ENCODE data around the gene KRT14.
A peak's percentile ranks its signal among the peaks of the same experiment; 100 is the strongest.
"Not testable (repeated sequence)": the region's sequence is repeated elsewhere in the genome, so short reads cannot be mapped to it uniquely, and the experiment has no call there.

The KRT14 gene

DNA sequence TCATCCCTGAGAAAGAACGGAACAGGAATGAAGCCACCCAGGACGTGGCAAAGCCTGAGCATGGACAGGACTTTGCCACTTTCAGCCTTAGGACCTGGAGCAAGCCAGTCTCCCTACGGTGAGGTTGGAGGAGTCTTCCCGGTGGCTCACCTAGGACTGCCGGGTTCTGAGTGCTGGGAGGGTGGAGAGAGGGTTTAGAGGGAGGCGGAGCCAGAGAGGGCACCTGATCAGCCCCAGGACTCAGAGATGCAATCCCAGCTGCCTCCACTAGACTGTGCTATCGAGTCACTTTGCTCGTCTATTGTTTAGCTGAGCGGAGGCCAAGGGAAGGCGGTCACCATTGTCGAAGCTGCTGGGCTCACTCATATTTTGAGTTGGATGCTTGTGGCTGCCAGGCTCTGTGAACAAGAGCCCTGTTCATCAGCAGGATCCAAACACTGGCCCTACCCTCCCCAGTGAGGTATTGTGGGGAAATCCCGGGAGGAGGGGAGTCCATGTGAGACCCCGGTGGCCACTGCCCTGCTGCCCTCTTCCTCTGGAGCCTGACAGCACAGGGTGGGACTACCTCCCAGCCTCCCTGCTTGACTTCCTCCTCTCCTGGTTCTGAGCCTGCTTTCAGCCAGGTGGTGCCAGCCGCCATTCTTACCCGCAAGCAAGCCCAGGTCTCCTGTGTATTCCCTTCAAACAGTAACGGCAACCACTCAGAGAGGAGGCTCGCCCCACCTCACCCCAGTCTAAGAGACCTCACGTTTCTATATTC is 7.0 kb downstream of the KRT14 start:
- DNase-seq (ENCODE audit: low read depth in 3 of 3): peak; percentile 44 to 70 (median 66)

DNA sequence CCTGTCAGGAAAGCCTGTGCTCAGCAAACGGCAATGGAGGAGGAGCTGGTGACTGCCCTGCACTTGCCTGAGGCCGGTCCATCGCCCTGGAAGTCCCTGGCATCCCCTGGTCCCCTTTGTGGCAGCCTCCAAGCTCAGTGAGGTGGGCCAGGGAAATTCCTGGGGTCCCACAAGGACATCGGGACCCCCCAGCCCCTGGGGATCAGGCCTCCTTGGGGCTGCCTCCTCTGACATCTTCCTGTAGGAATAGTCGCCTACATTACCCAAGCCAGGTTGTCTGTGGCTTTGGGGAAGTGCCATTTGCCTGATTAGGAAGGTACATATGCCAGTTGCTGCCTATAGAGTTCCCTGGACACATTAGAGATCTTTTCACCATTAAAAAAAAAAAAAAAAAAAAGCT is 7.7 kb downstream of the KRT14 start:
- no peak for DNase-seq (ENCODE audit: low read depth in 3 of 3)

DNA sequence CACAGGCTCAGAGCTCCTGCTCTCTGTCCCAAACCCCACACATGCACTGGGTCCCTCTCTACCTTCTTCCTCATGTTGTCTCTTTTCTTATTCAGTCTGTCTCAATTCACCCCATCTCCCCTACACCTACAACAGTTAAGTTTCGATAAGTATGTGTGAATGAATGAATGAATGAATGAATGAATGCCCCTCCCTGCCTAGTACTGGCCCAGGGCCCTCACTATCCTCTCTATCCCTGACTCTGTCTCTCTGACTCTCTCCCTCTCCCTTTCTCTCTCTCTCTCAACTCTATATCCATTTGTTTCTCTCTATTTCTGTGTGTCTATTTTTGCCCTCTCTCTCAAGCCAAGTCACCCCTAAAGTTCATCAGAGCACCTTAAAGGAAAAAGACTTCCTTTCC is 8.2 kb downstream of the KRT14 start:
- DNase-seq (ENCODE audit: low read depth in 3 of 3): no peak

DNA sequence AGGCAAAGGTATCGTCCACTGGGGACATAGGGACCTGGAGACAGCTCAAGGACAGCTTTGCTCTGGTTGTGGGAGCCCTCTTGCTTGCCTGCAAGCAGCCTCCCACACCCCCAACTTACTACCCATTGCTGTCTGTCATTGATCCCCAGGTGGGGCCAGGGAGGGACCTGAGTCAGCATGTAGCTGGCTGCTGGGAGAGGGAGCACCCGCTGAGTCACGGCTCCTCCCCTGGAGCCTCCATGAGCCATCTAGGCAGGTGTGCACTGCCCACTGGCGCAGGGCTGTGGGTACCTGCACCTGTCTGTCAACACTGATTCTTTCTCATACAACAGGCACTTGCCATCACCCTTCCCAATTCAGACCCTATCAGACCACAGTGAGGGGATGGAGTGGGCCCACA is 10.0 kb downstream of the KRT14 start:
- DNase-seq (ENCODE audit: low read depth in 3 of 3): not testable (repeated sequence)

DNA sequence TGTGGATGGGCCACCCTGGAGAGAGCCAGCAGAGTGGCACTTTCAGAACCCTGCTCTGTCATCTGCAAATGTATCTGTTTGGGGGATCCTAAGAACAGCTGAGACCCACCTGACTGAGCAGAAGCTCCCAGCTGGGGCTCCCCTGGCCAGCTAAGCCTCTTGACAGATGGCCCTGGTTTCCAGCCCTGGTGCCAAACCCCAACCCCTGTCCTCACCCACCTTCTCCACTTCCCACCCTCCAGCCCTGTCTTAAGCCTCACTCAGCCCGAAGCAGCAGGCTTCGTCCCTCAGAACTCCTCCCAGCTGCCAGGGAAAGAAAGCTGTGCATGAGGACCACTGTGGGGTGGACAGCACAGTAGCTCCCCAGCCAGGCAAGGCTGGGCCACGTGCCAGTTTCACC is 11.4 kb downstream of the KRT14 start:
- no peak for DNase-seq (ENCODE audit: low read depth in 3 of 3)

DNA sequence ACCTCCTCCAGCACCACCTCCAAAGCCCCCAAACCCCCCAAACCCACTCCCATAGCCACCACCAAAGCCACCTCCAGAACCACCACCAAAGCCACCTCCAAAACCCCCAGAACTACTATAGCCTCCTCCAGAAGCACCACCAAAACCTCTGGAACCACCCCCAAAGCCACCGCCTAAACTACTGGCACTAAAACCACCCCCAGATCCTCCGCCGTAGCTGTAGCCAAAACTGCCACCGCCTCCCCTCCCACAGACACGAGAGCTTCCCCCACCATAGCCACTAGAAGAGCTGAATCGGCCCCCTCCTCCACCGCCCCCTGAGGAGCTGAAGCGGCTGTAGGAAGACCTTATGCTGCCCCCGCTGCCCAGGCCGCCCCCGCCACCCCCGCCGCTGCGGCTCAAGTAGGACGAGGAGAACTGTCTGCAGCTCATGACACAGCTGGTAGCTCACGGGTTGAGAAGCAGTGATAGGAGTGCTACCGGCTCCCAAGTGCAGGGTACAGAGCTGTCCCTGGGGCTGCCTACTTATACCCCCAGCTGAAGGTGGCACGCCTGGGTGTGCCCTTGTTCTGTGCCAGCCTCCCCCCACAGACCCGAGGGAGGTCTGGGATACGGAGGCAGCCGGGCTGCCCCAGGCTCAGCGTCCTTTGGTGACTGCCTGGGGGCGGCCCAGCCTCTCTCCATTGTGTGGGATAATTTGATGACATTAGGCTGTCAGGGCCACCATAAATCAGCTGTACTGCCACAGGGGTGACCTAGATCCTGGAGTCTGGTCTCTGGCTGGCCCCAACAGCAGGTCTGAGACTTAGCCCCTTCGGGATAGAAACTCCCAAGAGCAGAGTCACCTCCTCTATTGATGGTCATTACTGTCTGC is 14.9 kb downstream of the KRT14 start, which contains the start of gene KRT9:
Gene KRT9 (minus strand): TSS at position 499 of the 874 bp plus-strand sequence. CDS start 67 bp downstream, at position 432.
- DNase-seq (ENCODE audit: low read depth in 3 of 3): no peak

DNA sequence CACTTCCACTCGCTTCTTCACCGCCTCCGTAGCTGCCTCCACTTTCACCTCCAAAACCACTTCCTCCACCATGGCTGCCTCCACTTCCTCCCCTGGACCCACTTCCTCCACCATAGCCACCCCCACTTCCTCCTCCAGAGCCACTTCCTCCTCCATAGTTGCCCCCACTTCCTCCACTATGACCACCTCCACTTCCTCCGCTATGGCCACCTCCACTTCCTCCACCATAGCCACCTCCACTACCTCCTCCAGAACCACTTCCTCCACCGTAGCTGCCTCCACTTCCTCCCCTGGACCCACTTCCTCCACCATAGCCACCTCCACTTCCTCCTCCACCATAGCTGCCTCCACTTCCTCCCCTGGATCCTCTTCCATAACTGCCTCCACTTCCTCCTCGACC is 19.4 kb downstream of the KRT14 start:
- DNase-seq (ENCODE audit: low read depth in 3 of 3): no peak

DNA sequence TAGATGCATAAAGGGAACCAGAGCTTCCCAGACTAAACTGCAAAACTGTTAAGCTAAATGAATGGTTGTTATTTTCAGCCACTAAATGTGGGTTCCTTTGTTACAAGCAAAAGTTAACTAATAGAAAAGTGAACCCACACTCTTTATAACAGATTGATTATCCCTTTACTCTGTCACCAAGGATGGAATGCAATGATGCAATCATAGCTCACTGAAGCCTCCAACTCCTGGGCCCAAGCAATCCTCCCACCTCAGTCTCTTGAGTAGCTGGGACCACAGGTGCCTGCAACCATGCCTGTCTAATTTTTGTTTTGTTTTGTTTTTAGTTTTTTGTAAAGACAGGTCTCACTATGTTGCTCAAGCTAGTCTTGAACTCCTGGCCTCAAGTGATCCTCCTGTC is 21.4 kb downstream of the KRT14 start:
- DNase-seq (ENCODE audit: low read depth in 3 of 3): no peak

DNA sequence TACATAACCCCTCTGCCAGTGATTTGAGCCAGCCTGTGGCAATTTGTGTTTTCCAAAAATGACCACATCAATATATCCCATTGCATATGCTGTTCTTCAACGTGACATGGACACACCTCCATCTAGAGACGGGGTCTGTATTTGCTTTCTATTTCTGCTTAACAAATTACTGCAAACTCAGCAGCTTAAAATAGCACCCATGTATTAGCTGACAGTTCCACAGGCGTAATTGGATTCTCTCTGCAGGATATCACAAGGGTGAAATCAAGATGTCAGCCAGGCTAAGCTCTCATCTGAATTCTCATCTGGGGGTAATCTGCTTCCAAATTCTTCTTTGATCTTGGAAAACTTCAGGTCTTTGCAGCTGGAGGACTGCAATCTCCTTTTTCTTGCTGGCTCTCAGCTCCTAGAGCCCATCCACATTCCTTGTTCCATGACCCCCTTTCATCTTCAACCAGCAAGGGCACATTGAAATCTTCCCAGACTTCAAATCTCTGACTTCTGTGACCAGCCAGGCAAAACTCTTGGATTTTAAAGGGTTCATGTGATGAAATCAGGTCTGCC is 23.0 kb downstream of the KRT14 start:
- no peak for DNase-seq (ENCODE audit: low read depth in 3 of 3)

DNA sequence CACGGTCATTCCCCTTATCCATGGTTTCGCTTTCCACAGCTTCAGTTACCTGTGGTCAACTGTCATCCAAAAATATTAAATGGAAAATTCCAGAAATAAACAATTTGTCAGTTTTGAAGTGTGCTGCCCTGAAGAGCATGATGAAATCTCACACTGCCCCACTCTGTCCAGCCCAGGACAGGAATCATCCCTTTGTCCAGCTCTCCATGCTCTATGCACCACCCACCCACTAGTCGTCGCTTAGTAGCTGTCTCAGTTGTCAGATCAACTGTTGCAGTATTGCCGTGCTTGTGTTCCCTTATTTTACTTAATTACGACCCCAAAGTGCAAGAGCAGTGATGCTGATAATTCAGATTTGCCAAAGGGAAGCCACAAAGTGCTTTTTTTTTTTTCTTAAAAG is 25.1 kb downstream of the KRT14 start:
- DNase-seq (ENCODE audit: low read depth in 3 of 3): no peak

DNA sequence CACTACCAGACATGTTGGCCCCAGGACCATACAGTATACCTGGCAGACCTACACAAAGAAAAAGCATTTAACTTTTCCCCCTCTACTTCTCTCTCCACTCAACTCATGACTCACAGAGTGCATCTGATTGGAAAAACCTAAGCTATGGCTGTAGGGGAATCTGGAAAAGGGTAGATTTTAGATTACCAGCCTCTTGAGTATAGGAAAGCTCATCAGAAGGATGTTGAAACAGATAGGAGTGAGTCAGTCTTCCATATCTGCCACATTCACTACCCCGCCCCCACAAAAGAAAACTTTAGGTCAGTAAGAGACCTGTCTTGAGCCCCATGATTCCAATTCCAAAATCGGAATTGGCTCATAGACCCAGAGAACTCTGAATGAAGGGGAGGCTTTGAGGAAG is 27.1 kb downstream of the KRT14 start:
- no peak for DNase-seq (ENCODE audit: low read depth in 3 of 3)

DNA sequence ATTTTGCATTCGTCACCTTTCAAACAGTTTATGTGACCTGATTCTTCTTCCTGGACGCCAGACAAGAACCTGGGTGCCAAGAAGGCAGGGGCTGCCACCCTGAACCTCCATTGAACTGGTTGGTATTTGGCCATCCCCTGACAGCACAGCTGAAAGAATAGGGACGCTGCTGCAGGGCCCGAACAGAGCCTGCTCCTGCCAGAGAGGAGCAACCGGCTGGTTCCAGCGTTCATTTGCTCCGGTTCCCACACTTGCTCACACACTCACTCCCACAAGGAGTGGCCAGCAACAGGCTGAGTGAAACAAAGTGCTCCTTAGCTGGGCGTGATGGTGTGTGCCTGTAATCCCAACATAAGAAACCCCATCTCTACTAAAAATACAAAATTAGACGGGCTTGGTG is 29.8 kb downstream of the KRT14 start:
- no peak for DNase-seq (ENCODE audit: low read depth in 3 of 3)

DNA sequence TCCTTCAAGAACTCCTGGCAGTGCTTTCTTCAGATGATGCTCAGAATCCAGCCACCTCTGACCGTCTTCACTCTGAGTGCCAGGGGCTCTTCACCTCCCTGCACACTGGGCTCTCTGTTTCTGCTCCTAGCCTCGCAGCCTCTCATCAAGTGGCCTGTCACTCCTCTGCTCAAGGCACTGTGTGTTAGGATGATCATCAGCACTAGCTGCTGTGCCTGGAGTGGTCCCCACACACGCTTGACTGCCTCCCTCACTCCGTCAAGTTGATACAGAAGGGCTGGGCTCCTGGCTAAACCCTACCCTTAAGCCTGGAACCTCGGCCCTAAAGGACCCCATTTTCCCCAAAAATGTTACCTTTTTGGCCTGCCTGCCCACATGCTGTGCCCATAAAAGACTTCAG is 30.4 kb downstream of the KRT14 start:
- DNase-seq (ENCODE audit: low read depth in 3 of 3): no peak

DNA sequence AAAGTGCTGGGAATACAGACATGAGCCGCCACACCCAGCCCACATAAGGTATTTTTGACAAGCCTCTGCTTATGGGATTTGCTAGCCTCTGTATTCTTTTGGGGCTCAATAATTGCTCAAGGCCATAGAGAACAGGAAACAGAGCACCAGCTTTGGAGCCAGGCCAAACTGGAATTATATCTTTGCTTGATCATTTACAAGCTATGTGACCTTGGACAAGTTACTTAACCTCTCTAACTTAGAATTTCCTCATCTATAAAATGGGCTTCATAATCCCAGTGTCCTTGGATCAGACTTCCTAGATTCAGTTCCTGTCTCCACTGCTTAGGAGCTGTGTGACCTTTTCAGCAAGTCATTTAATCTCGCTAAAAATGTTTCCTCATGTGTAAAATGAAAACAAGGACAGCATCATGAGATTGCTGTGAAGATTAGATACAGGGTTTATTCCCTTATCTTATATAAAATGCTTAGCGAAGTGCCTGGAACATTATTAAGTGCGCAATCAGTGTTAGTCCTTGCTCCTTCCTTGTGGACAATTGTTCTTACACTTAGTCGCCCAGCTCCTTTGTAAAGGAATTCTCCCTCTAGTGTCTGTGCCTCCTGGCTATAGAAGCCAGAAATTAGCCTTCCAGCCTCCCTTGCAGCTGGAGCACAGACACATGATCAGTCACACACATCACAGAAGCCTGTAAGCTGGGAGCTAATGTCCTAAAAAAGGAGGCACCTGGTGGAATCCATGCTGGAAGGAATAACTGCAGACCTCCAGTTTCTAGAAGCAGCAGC is 31.4 kb downstream of the KRT14 start:
- no peak for DNase-seq (ENCODE audit: low read depth in 3 of 3)

DNA sequence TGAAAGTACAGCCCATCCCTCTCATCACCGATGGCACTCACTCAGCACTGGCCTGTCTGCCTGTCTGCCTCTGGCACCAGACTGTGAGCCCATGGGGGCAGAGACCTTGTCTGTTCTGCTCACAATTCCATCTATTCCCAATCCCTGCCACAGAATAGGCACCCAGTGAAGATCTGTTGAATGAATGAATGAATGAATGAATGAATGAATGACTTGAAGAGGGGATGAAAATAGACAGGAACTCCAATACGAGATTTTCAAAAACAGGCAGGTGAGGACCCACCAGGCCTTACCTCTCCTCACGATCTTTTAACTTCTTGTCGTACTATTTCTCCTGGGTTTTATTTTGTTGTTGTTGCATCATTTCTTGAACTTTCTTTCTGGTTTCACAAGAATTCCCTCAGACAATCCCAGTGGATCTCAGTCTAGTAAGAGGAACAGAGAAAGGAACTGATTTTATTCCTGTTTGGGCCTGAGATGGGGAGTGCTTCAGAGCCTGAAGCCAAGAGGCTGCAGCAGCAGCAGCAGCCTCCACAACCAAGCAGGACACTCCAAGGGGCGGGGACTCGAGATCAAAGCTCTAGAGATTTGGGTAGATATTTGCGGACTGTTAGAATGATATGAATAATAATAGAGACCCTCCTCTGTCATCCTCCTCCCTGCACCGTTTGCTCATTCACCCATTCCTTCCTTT is 32.6 kb downstream of the KRT14 start:
- DNase-seq (ENCODE audit: low read depth in 3 of 3): no peak

DNA sequence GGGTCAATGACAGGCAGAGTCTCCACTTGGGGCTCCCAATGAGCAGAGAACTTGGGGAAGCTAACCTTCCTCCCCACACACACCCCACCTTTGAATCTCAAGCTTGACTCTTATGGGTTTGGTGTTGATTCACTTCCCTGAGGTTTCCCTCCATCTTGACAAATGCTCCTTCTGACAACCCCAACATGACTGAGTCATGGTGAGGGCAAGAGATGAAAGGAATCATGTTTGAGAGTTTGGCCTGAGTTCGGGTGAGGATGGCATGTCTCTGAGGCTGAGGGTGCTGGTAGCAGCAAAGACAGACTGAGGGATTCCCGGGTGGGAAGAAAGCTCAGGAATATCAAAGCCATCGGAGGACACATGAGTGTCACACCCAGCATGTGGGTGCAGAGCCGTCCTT is 33.5 kb downstream of the KRT14 start:
- DNase-seq (ENCODE audit: low read depth in 3 of 3): no peak

DNA sequence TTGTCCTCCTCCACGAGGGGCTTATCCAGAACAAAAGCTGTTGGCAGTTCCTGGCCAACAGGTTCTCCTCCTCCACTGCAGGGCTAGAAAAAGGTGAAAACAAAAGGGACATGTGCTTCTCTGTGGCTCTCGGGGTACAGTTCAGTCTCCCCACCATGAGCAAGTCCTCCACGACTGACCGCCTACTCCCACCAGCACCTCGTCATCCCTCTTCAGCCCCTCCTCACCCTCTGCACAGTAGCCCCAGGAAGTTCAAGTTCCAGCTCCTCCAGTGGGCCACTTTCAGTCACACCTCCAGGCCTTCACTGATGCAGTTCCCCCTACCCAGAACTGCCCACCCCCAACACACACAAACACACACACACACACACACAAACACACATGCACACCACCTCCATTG is 34.2 kb downstream of the KRT14 start:
- DNase-seq (ENCODE audit: low read depth in 3 of 3): no peak

DNA sequence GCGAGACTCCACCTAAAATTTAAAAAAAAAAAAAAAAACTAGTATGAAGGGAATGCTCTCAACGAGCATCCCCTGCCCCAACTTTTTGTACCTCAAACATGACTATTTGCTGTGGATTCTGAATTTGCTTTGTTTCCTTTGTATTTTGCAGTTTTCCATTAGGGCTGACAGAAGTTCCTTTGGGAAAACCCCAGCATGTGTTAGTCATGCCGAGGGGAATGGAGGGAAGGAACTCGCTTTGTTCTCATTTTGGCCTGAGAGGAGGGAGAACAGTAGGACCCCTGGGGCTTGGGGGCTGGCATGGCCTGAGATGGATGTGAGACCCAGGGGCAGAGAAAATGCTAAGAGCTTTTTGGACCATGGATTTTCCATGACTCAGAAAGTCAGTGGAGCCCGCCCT is 35.3 kb downstream of the KRT14 start:
- DNase-seq (ENCODE audit: low read depth in 3 of 3): no peak

DNA sequence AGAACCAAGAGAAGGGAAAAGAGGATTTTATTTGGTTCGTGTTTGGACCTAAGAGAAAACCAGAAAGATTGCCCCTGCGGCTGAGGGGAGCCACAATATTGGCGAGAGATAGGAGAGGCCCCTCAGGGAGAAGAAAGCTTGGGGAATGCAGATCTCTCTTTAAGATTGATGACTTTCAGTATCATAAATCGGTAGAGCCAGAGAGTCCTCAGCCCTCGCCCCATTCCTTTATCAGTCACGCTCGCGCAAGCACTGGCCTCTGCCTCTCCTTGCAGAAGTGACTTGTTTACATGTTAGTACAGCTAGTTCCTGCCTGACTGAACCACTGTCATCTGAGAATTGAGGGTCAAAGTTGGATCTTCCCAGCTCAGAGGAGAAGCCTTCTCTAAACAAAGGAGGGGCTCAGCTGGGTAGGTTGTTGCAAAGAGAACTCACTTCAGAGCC is 37.1 kb downstream of the KRT14 start:
- DNase-seq (ENCODE audit: low read depth in 3 of 3): no peak

DNA sequence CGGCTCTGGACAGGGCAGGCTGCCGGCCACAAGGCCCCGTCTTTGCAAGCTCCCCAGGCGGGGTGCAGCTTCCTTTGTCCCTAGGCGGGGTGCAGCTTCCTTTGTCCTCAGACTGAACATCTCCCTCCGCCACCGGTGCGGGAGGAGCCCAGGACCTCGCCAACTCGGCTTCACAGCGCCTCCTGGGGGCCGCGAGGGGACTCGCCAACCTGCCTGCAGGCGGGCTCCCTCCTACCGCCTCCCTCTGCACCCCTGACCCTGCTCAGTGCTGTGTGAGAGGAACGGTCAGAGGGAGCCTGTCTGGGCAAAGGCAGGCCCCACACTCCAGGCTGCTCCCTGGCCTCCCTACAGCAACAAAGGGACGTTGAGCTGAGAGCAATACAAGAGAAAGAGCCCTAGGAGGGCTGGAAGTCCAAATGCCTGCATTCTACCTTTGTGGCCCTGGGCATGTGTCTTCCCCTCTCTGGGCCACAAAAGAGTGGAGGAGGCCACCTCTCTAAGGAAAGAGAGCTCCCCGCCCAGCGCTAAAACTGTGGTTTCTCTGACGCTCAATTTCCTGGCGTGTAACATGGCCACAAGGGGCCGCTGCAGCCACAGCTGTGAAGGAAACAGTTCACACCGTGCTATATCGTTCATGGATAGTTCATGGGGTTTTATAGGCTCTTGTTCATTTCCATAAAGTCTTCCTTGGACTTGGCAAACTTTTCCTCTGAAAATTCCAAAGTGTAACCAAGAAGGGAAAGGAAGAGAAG is 37.7 kb downstream of the KRT14 start:
- DNase-seq (ENCODE audit: low read depth in 3 of 3): peak; percentile 69 to 84 (median 69)
